ENCODE data around the gene ZNF469.

The ZNF469 gene

DNA sequence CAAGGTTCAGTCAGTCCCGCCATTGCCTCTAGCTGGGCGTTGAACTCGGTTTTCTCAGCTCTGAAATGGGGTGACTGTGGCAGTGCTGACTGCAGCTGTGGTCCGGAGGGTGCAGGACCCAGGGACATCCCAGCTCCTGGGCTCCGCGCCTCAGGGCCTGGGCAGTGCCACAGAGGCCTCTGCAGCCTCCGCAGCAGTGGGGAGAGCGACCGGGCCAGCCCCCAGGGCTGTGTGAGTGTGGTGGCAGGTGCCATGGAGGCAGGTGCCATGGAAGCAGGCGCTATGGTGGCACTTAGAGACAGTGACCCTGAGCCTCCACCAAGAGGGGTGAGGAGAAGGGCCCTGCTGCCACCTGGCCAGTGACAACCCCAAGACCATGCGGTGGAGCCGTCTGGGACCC lies 30.9 kb downstream of the ZNF469 start:
- Mint-ChIP-seq H3K9me3 (no peaks in the 10 kb centered on the region), H3K4me3 (no peak overlapping the region), H3K36me3 (ENCODE audit: low read depth) (no peaks in the 10 kb centered on the region), H3K27me3 (ENCODE audit: low read depth, poor library complexity) (peaks cover 6% of the 10 kb centered on the region), H3K27ac (no peak overlapping the region), H3K4me1 (peaks cover 20% of the 10 kb centered on the region)
- no peak for DNase-seq
- TF ChIP-seq, protein P1, sequence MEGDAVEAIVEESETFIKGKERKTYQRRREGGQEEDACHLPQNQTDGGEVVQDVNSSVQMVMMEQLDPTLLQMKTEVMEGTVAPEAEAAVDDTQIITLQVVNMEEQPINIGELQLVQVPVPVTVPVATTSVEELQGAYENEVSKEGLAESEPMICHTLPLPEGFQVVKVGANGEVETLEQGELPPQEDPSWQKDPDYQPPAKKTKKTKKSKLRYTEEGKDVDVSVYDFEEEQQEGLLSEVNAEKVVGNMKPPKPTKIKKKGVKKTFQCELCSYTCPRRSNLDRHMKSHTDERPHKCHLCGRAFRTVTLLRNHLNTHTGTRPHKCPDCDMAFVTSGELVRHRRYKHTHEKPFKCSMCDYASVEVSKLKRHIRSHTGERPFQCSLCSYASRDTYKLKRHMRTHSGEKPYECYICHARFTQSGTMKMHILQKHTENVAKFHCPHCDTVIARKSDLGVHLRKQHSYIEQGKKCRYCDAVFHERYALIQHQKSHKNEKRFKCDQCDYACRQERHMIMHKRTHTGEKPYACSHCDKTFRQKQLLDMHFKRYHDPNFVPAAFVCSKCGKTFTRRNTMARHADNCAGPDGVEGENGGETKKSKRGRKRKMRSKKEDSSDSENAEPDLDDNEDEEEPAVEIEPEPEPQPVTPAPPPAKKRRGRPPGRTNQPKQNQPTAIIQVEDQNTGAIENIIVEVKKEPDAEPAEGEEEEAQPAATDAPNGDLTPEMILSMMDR (IDR thresholded peaks at IDR 0.05) = no peak

DNA sequence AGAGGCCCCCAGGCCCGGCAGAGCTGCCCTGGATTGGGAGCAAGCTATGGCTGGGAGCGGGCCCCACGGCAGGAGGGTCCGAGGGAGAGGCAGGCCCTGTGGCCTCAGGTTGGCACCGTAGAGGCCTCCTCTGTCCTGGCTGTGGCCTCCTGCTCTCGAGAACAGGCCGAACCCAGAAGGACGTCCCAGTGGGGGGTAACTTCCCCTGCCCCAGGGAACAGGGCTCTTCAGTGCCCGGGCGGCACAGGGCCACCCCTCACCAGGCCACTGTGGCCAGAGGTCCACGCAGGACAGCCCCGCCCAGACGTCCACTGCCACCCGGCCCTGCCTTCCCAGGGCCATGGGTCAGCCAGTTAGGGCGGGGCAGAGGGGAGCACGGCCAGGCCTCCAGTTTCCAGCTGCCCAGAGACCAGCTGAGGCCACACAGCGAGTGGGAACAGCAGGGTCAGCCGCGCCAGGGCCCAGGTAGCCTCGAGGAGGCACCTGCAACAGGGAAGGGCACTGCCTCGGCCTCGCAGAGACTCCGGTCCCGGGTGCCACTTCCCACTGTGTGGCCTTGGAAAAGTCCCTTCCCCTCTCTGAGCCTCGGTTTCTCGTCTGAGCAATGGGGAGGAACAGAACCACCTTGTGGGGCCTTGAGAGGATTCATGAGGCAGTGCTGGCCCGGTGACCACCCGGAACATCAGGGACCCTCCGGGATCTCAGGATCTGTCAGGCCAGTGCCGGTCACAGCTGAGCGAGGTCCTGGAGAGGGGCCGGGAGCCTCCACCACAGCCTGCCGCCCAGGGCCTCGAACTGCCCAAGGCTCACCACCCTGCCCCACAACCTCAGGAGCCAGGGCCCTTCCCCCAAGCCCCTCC lies 32.0 kb downstream of the ZNF469 start:
- no peak overlapping the region for H3K27ac Mint-ChIP-seq
- no peaks in the 10 kb centered on the region for H3K9me3 Mint-ChIP-seq
- H3K27me3 Mint-ChIP-seq (ENCODE audit: low read depth, poor library complexity) = peaks cover 3% of the 10 kb centered on the region
- no peak overlapping the region for H3K4me3 Mint-ChIP-seq
- H3K36me3 Mint-ChIP-seq (ENCODE audit: low read depth) = no peaks in the 10 kb centered on the region
- TF ChIP-seq, protein P1 (IDR thresholded peaks at IDR 0.05) = no peak
- DNase-seq = no peak
- H3K4me1 Mint-ChIP-seq = peaks cover 13% of the 10 kb centered on the region

DNA sequence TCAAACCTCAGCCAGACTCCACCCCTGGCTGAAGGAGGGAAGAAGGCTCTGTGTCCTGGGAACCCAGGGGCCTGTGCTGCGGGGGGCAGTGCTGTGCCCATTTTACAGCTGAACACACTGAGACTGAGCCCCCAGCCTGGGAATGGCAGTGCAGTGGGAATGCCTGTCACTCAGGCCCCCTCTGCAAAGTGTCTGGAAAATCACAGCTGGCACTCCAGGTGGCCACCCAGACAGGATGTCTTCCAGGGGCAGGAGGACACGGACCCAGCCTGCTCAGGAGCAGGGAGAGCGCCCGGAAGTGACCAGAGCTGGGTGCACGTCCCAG lies 32.6 kb downstream of the ZNF469 start:
- Mint-ChIP-seq H3K36me3 (ENCODE audit: low read depth) (no peaks in the 10 kb centered on the region), H3K27me3 (ENCODE audit: low read depth, poor library complexity) (peaks cover 3% of the 10 kb centered on the region), H3K9me3 (no peaks in the 10 kb centered on the region), H3K27ac (no peak overlapping the region), H3K4me3 (no peak overlapping the region), H3K4me1 (peaks cover 13% of the 10 kb centered on the region)
- TF ChIP-seq, protein P1 (IDR thresholded peaks at IDR 0.05) = no peak
- DNase-seq = no peak

DNA sequence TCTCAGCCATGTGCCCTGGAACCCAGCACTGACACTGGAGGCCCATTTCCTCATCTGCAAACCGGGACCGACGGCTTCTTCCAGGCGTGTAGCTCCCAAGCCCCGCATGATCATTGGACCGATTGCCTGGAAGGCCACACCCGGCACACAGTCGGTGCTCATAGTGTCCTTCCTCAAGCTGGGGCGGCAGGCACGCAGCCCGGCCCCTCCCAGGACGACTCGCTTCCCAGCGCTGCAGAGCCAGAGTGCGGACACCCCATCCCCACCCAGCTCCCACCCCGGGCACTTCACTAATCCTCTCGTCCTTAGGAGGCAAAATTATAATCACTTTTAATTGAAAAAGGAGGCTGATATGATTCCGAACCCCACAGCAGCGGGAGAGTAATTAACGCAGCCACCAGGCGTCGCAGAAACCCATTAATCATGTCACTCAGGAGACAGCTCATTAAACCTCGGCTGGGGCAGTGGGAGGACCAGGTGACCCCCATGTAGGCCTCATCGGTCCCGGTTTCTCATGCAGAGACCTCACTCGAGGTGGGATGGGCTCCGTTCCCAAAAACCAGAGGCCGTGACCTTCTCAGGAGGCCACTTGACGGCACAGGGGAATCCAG lies 33.1 kb downstream of the ZNF469 start:
- no peak overlapping the region for H3K4me3 Mint-ChIP-seq
- peak; percentile 50 for DNase-seq
- H3K4me1 Mint-ChIP-seq = peaks cover 13% of the 10 kb centered on the region
- peak overlapping the region; percentile 72 for H3K27ac Mint-ChIP-seq
- peaks cover 2% of the 10 kb centered on the region for H3K27me3 Mint-ChIP-seq (ENCODE audit: low read depth, poor library complexity)
- TF ChIP-seq, protein P1 (IDR thresholded peaks at IDR 0.05) = no peak
- no peaks in the 10 kb centered on the region for H3K36me3 Mint-ChIP-seq (ENCODE audit: low read depth)
- H3K9me3 Mint-ChIP-seq = no peaks in the 10 kb centered on the region

DNA sequence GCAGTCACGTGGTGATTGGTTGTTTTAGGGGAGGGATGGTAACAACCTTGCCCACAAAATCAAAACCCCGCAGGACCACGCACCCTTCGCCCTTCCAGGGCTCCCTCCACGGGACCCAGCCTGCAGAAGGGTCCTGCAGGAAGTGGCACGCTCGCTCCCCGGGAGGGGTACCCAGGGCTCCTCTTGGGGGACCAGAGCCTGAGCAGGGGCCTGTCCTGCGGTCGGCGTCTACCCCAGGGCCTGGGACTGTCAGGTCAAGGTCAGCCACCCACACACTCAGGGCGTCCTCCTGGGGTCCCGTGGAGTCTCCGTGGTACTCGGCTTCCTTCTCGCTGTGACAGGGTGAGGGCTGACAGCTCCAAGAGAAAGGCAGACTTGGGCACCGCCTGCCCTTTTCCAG lies 33.9 kb downstream of the ZNF469 start:
- Mint-ChIP-seq H3K27me3 (ENCODE audit: low read depth, poor library complexity) (no peaks in the 10 kb centered on the region), H3K4me3 (no peak overlapping the region), H3K4me1 (peaks cover 13% of the 10 kb centered on the region), H3K9me3 (no peaks in the 10 kb centered on the region), H3K36me3 (ENCODE audit: low read depth) (no peaks in the 10 kb centered on the region), H3K27ac (no peak overlapping the region)
- DNase-seq = no peak
- TF ChIP-seq, protein P1 (IDR thresholded peaks at IDR 0.05) = no peak
